HepG2 (cell line): ENCODE results near the gene GRIP1. TPM values are rescaled to one million over a fixed set of nuclear protein-coding genes. Genes with fewer than 3 reads are reported as not detected.

Experiments
- ATAC-seq: fragments of 200-7000 bp; cut with Tn5 transposase; 3 replicates; pipeline ENCODE4 v1.9.1; 2020; ENCODE audit warnings: mild to moderate bottlenecking, moderate library complexity
- BruUV-seq: library from RNA; stranded (reverse); fragments of 400-500 nt; replicated peaks from 2 replicates; lab custom pipeline; 2021; lab: Mats Ljungman, UMichigan
- CTCF ChIA-PET: fragments of 300-600 bp; formaldehyde crosslinking; extraction: SDS; loops from one replicate; lab custom pipeline; 2021; ENCODE audit warnings: low total read pairs, inconsistent platforms, low intra/inter-chr PET ratio; lab: Yijun Ruan, JAX
- POLR2A ChIA-PET: fragments of 350-600 bp; sonication (Branson Sonifier 250); formaldehyde crosslinking; loops from one replicate; lab custom pipeline; 2020; ENCODE audit warnings: antibody characterized with exemption, inconsistent platforms; lab: Yijun Ruan, JAX
- DNase-seq: peaks from one replicate; pipeline ENCODE4 v3.0.0-alpha.2; 2015; ENCODE audit warnings: low spot score
- FAIRE-seq: peaks from 3 replicates; lab custom pipeline; 2011; peaks lifted over from hg19 to GRCh38; lab: Jason Lieb, UNC
- H2AFZ ChIP-seq: one replicate; pipeline ENCODE4 v1.6.1; 2011; ENCODE audit warnings: low read length, inconsistent platforms
- H3K27ac ChIP-seq: fragments of 300-600 bp; 3 replicates; pipeline ENCODE4 v1.8.0; 2011; ENCODE audit warnings: mixed run types, mild to moderate bottlenecking, mixed read lengths, low read length, inconsistent platforms; ENCODE audit not compliant: insufficient read depth; ENCODE audit errors: extremely low read length
- H3K27me3 ChIP-seq, 2 experiments: fragments of 200-600 bp in 1 of 2; 2 replicates in 1 of 2; 3 replicates in 1 of 2; pipeline versions ENCODE4 v1.6.0 to v1.8.0; 2011; ENCODE audit warnings: low read length in 2 of 2, mild to moderate bottlenecking in 2 of 2, moderate library complexity in 2 of 2, inconsistent platforms in 1 of 2; ENCODE audit not compliant: insufficient read depth in 2 of 2, control insufficient read depth in 1 of 2
- H3K36me3 ChIP-seq, 2 experiments: fragments of 200-600 bp in 1 of 2; replicated peaks in 1 of 2; 2 replicates in 1 of 2; 3 replicates in 1 of 2; pipeline versions ENCODE4 v1.5.1 to v1.8.0; 2011; ENCODE audit warnings: low read length in 2 of 2, inconsistent platforms in 1 of 2; ENCODE audit not compliant: insufficient read depth in 2 of 2, control insufficient read depth in 1 of 2
- H3K4me1 ChIP-seq: 2 replicates; pipeline ENCODE4 v1.5.1; 2012; ENCODE audit warnings: low read length, inconsistent platforms; ENCODE audit not compliant: insufficient read depth
- H3K4me2 ChIP-seq: 2 replicates; pipeline ENCODE4 v1.6.0; 2011; ENCODE audit warnings: low read depth, low read length, inconsistent platforms
- H3K4me3 ChIP-seq, 3 experiments: fragments of 200-600 bp in 1 of 3; sonication (generic), shearing (Covaris generic) in 1 of 3; replicated peaks in 1 of 3; 2 replicates each; pipeline ENCODE4 v1.5.1; 2011 to 2016; ENCODE audit warnings: low read length in 3 of 3, inconsistent platforms in 2 of 3, low read depth in 2 of 3, mild to moderate bottlenecking in 2 of 3, control low read depth in 1 of 3, mixed read lengths in 1 of 3; ENCODE audit not compliant: insufficient read depth in 1 of 3
- H3K79me2 ChIP-seq: one replicate; pipeline ENCODE4 v1.6.1; 2011; ENCODE audit warnings: low read length, inconsistent platforms; ENCODE audit not compliant: insufficient read depth
- H3K9ac ChIP-seq: 2 replicates; pipeline ENCODE4 v1.6.0; 2011; ENCODE audit warnings: mild to moderate bottlenecking, low read depth, low read length, inconsistent platforms; ENCODE audit not compliant: insufficient read depth
- H3K9me3 ChIP-seq: 2 replicates; pipeline ENCODE4 v1.5.1; 2012; ENCODE audit warnings: mild to moderate bottlenecking, low read length
- H4K20me1 ChIP-seq: 2 replicates; pipeline ENCODE4 v1.6.0; 2011; ENCODE audit warnings: inconsistent platforms, mild to moderate bottlenecking, low read length, moderate library complexity; ENCODE audit not compliant: insufficient read depth
- ATF1 ChIP-seq: IDR thresholded peaks from 2 replicates; pipeline ENCODE4 v1.6.1; 2016; ENCODE audit warnings: mild to moderate bottlenecking, control low read depth
- HDAC1 ChIP-seq: sonication (generic); formaldehyde crosslinking; IDR thresholded peaks from 2 replicates; pipeline ENCODE4 v1.5.1; 2020; ENCODE audit warnings: mild to moderate bottlenecking, missing genetic modification reagents
- MAZ ChIP-seq, 2 experiments: sonication (generic) in 1 of 2; formaldehyde crosslinking in 1 of 2; IDR thresholded peaks; 2 replicates each; pipeline versions ENCODE4 v1.5.0 to v1.6.1; 2012 to 2020; ENCODE audit warnings: low read depth in 2 of 2, mild to moderate bottlenecking in 2 of 2, borderline replicate concordance in 1 of 2, improper control_type of control experiment in 1 of 2, low read length in 1 of 2, missing genetic modification reagents in 1 of 2, moderate library complexity in 1 of 2
- MBNL3 ChIP-seq: fragments of 250-450 bp; sonication (Bioruptor Pico); conservative IDR thresholded peaks from 2 replicates; pipeline ENCODE4 v1.8.0; 2022; ENCODE audit warnings: mild to moderate bottlenecking, inconsistent platforms
- MED13 ChIP-seq: sonication (generic); formaldehyde crosslinking; IDR thresholded peaks from 2 replicates; pipeline ENCODE4 v1.5.0; 2020; ENCODE audit warnings: missing genetic modification reagents
- PBX2 ChIP-seq: IDR thresholded peaks from 2 replicates; pipeline ENCODE4 v1.6.1; 2016; ENCODE audit warnings: control low read depth
- SETDB1 ChIP-seq: sonication (generic); formaldehyde crosslinking; IDR thresholded peaks from 2 replicates; pipeline ENCODE4 v1.5.1; 2020; ENCODE audit warnings: missing genetic modification reagents, mild to moderate bottlenecking, borderline replicate concordance
- SP4 ChIP-seq: sonication (generic); formaldehyde crosslinking; IDR thresholded peaks from 2 replicates; pipeline ENCODE4 v1.8.1; 2023; ENCODE audit warnings: mild to moderate bottlenecking, missing genetic modification reagents
- ZNF3 ChIP-seq: IDR thresholded peaks from 2 replicates; pipeline ENCODE4 v1.7.0; 2017; ENCODE audit warnings: inconsistent platforms
- ZNF558 ChIP-seq: sonication (generic); formaldehyde crosslinking; IDR thresholded peaks from 2 replicates; pipeline ENCODE4 v1.9.0; 2022; ENCODE audit warnings: mild to moderate bottlenecking, missing genetic modification reagents, borderline replicate concordance
- ZNF614 ChIP-seq: IDR thresholded peaks from 2 replicates; pipeline ENCODE4 v1.6.1; 2018; ENCODE audit warnings: missing biosample characterization, missing genetic modification reagents, inconsistent platforms, borderline replicate concordance
- ZNF766 ChIP-seq: sonication (generic); formaldehyde crosslinking; IDR thresholded peaks from 2 replicates; pipeline ENCODE4 v1.5.0; 2020; ENCODE audit warnings: missing genetic modification reagents, borderline replicate concordance
- ZNF790 ChIP-seq: sonication (generic); formaldehyde crosslinking; IDR thresholded peaks from 2 replicates; pipeline ENCODE4 v1.8.0; 2022; ENCODE audit warnings: missing genetic modification reagents, mild to moderate bottlenecking, borderline replicate concordance
- ZUFSP ChIP-seq: sonication (generic); formaldehyde crosslinking; IDR thresholded peaks from 2 replicates; pipeline ENCODE4 v1.9.0; 2021; ENCODE audit warnings: missing genetic modification reagents, mild to moderate bottlenecking, borderline replicate concordance
- WGBS: methylation state at CpG from one replicate; pipeline ENCODE4 v1.1.6; 2017; ENCODE audit warnings: low lambda C conversion rate; 5-methylcytosine and 5-hydroxymethylcytosine counted together
- in situ Hi-C: cut with HindIII; loops from 2 replicates; pipeline ENCODE4 v1.10.0; 2017; ENCODE audit warnings: low pct_unique_long_range_greater_than_20kb; ENCODE audit not compliant: extremely low pct_ligation_motif_present
- intact Hi-C: fragments of 100-400 bp; cut with micrococcal nuclease; formaldehyde crosslinking; loops from one replicate; pipeline ENCODE4 v1.10.0; 2022; ENCODE audit not compliant: unreplicated experiment
- polyA plus RNA-seq, 8 experiments: library from polyadenylated mRNA; depleted of rRNA in 3 of 8; stranded (reverse) in 7 of 8; unstranded in 1 of 8; fragments of >200 nt; fragmentation: Illumina TruSeq in 4 of 8; extraction: Trizol in 4 of 8; gene quantifications; 2 replicates each; pipeline versions ENCODE4 v1.2.1 to v1.2.3, GENCODE V29; 2011 to 2016; ENCODE audit warnings: low read depth in 4 of 8, missing spikeins in 1 of 8, mixed read lengths in 1 of 8; ENCODE audit not compliant: insufficient read depth in 1 of 8
- total RNA-seq, 5 experiments: library from RNA; depleted of rRNA; stranded (reverse); fragments of >200 nt; fragmentation: Illumina TruSeq; extraction: Trizol; gene quantifications; 2 replicates each; pipeline ENCODE4 v1.2.3, GENCODE V29; 2016; ENCODE audit warnings: low read depth in 1 of 5

GRIP1 gene
- total and polyA plus RNA-seq, 2 of the 13 experiments (the other 11 are each of a cell fraction or from before 2014, with no cell fraction given) = not detected

GRCh38 chr12:66351301-66351700 lies 327.6 kb downstream of the GRIP1 start:
- Histone ChIP-seq H3K4me1 (no peaks in the 10 kb centered on the region), H3K79me2 (no peaks in the 10 kb centered on the region), H3K4me2 (no peak overlapping the region), H3K9me3 (no peaks in the 10 kb centered on the region), H3K27me3 (peaks cover 0 to 4% of the 10 kb centered on the region in 2 experiments; a peak in 1 of 5 replicates)
- intact Hi-C loops (loop anchor here (5.0 kb wide), 1 partner anchor 341 kb away; no protein-coding TSS in a partner anchor), in situ Hi-C loops (no loop called here)
- no TSS peak for BruUV-seq
- no peak for DNase-seq
- WGBS = 51% methylated on average over 2 of the region's 2 CpGs
- POLR2A ChIA-PET = no interaction called here
- TF ChIP-seq ZNF766 (CRISPR knock-in tag) = no peak
- TF ChIP-seq MBNL3 (CRISPR knock-in tag) = no peak
- TF ChIP-seq ATF1 (CRISPR knock-in tag) = no peak
- TF ChIP-seq MED13 = no peak
- TF ChIP-seq ZUFSP = no peak
- no peak for TF ChIP-seq HDAC1
- no peak for TF ChIP-seq SP4 (CRISPR knock-in tag)
- TF ChIP-seq ZNF3 (CRISPR knock-in tag) = no peak
- TF ChIP-seq, all 625 proteins: peak for 0
- Histone ChIP-seq H2AFZ (no peak overlapping the region), H3K27ac (no peak overlapping the region), H3K4me3 (no peak overlapping the region), H4K20me1 (no peaks in the 10 kb centered on the region), H3K36me3 (no peaks in the 10 kb centered on the region), H3K9ac (no peak overlapping the region)
- FAIRE-seq (no peak), ATAC-seq (no peak)
- CTCF ChIA-PET = interaction anchor here (1.5 kb wide), 1 partner anchor 58 kb away, joined by 6 read pairs; no protein-coding TSS in a partner anchor

- DNase-seq (no peak), ATAC-seq (no peak), FAIRE-seq (no peak)
- Histone ChIP-seq H3K4me1 (no peaks in the 10 kb centered on the region), H3K27me3 (no peaks in the 10 kb centered on the region), H3K9ac (no peak overlapping the region), H3K27ac (no peak overlapping the region), H3K9me3 (peaks cover 12% of the 10 kb centered on the region), H2AFZ (no peak overlapping the region), H3K4me2 (no peak overlapping the region), H3K4me3 (no peak overlapping the region), H3K36me3 (peaks cover 0 to 2% of the 10 kb centered on the region in 2 experiments; a peak in 1 of 5 replicates), H4K20me1 (no peaks in the 10 kb centered on the region), H3K79me2 (no peaks in the 10 kb centered on the region)
- POLR2A ChIA-PET = no interaction called here
- intact Hi-C loops = no loop called here
- CTCF ChIA-PET = no interaction called here
- WGBS = 92% methylated on average over 2 of the region's 2 CpGs
- BruUV-seq = no TSS peak
- in situ Hi-C loops = no loop called here
- TF ChIP-seq PBX2 (no peak), ZNF614 (CRISPR knock-in tag) (no peak), ZNF790 (CRISPR knock-in tag) (no peak), ZNF558 (no peak), MAZ (IDR thresholded peaks at IDR 0.05; ENCODE audit: borderline replicate concordance, low read depth, low read length) (no peak), MAZ (CRISPR knock-in tag; IDR thresholded peaks at IDR 0.05; ENCODE audit: low read depth) (no peak), SETDB1 (no peak)
Measured at GRCh38 chr12:66345956-66346355, 332.9 kb downstream of the GRIP1 start.
